SK-N-SH (cell line): ENCODE data around the gene KLHL28. TPM values are rescaled to one million over a fixed set of nuclear protein-coding genes. Genes with fewer than 3 reads are reported as not detected.

Experiments used
- CTCF ChIA-PET: fragments of 300-600, 350-600 bp; formaldehyde crosslinking; extraction: SDS; loops from one replicate; lab custom pipeline; 2021; lab: Yijun Ruan, JAX
- POLR2A ChIA-PET: fragments of 350-600 bp; sonication (Branson Sonifier 250); formaldehyde crosslinking; extraction: SDS; loops from one replicate; lab custom pipeline; 2020; ENCODE audit warnings: antibody characterized with exemption, inconsistent platforms; lab: Yijun Ruan, JAX
- DNase-seq: peaks from one replicate; pipeline ENCODE4 v3.0.0; 2012
- H2AFZ ChIP-seq: fragments of 200-600 bp; sonication (generic); 2 replicates; pipeline ENCODE4 v1.8.1; 2016; ENCODE audit warnings: antibody characterized with exemption, mild to moderate bottlenecking, low read depth
- H3F3A ChIP-seq: fragments of 200-600 bp; sonication (generic); replicated peaks from 2 replicates; pipeline ENCODE3; 2016; ENCODE audit warnings: antibody characterized with exemption, mild to moderate bottlenecking; ENCODE audit not compliant: insufficient read depth
- H3K27ac ChIP-seq, 2 experiments: fragments of 200-500 bp in 1 of 2; fragments of 200-600 bp in 1 of 2; sonication (Bioruptor generic) in 1 of 2; sonication (generic), shearing (Covaris generic) in 1 of 2; 2 replicates each; pipeline versions ENCODE4 v1.5.1 to v1.6.1; 2014 to 2016; ENCODE audit warnings: low read depth in 2 of 2, inconsistent platforms in 1 of 2, low read length in 1 of 2, mild to moderate bottlenecking in 1 of 2, mixed read lengths in 1 of 2
- H3K27me3 ChIP-seq: fragments of 200-600 bp; sonication (generic), shearing (Covaris generic); 2 replicates; pipeline ENCODE4 v1.6.1; 2016; ENCODE audit warnings: mixed run types; ENCODE audit not compliant: insufficient read depth
- H3K36me3 ChIP-seq, 2 experiments: fragments of 200-500 bp in 1 of 2; fragments of 200-600 bp in 1 of 2; sonication (Bioruptor generic) in 1 of 2; sonication (generic) in 1 of 2; replicated peaks in 1 of 2; 2 replicates each; pipeline versions ENCODE3 to v1.5.1; 2014 to 2016; ENCODE audit warnings: low read length in 1 of 2, mild to moderate bottlenecking in 1 of 2; ENCODE audit not compliant: insufficient read depth in 2 of 2, control insufficient read depth in 1 of 2
- H3K4me1 ChIP-seq, 2 experiments: fragments of 200-500 bp in 1 of 2; fragments of 200-600 bp in 1 of 2; sonication (Bioruptor generic) in 1 of 2; sonication (generic), shearing (Covaris generic) in 1 of 2; 2 replicates each; pipeline versions ENCODE4 v1.5.1 to v1.6.1; 2014 to 2016; ENCODE audit warnings: low read depth in 1 of 2, low read length in 1 of 2, mixed run types in 1 of 2; ENCODE audit not compliant: insufficient read depth in 2 of 2, control insufficient read depth in 1 of 2
- H3K4me2 ChIP-seq: fragments of 200-600 bp; sonication (generic), shearing (Covaris generic); 2 replicates; pipeline ENCODE4 v1.6.1; 2017; ENCODE audit warnings: mixed run types
- H3K4me3 ChIP-seq, 2 experiments: fragments of 200-500 bp in 1 of 2; fragments of 200-600 bp in 1 of 2; sonication (Bioruptor generic) in 1 of 2; sonication (generic), shearing (Covaris generic) in 1 of 2; 2 replicates each; pipeline versions ENCODE4 v1.5.1 to v1.8.1; 2014 to 2016; ENCODE audit warnings: low read depth in 2 of 2, inconsistent platforms in 1 of 2, low read length in 1 of 2, mild to moderate bottlenecking in 1 of 2, mixed read lengths in 1 of 2, moderate library complexity in 1 of 2
- H3K79me2 ChIP-seq: fragments of 200-600 bp; sonication (generic); 2 replicates; pipeline ENCODE4 v1.8.1; 2017; ENCODE audit warnings: mild to moderate bottlenecking; ENCODE audit not compliant: insufficient read depth
- H3K9ac ChIP-seq: fragments of 200-600 bp; sonication (generic); 2 replicates; pipeline ENCODE4 v1.6.1; 2017; ENCODE audit warnings: mixed run types
- H3K9me2 ChIP-seq: fragments of 200-600 bp; sonication (generic); 2 replicates; pipeline ENCODE4 v1.6.1; 2017; ENCODE audit warnings: mixed run types
- H3K9me3 ChIP-seq: fragments of 200-600 bp; sonication (generic); 2 replicates; pipeline ENCODE4 v1.6.1; 2017; ENCODE audit warnings: mixed run types, mild to moderate bottlenecking, moderate library complexity
- H4K20me1 ChIP-seq: fragments of 200-600 bp; sonication (generic); 2 replicates; pipeline ENCODE4 v1.6.1; 2017; ENCODE audit warnings: mild to moderate bottlenecking, mixed run types; ENCODE audit not compliant: insufficient read depth
- CTCF ChIP-seq: fragments of 200-600 bp; sonication (generic); IDR thresholded peaks from 2 replicates; pipeline ENCODE4 v1.6.1; 2017; ENCODE audit warnings: antibody characterized with exemption, mild to moderate bottlenecking, moderate library complexity
- EP300 ChIP-seq, 2 experiments: IDR thresholded peaks; 2 replicates each; pipeline versions ENCODE4 v1.4.0 to v1.6.1; 2012; ENCODE audit warnings: borderline replicate concordance in 1 of 2, low read depth in 1 of 2, low read length in 1 of 2
- EZH2phosphoT487 ChIP-seq: fragments of 200-600 bp; sonication (generic); IDR thresholded peaks from 2 replicates; pipeline ENCODE4 v1.6.1; 2017; ENCODE audit warnings: low read depth, mixed run types, mild to moderate bottlenecking, antibody characterized with exemption, moderate library complexity, borderline replicate concordance
- FOSL2 ChIP-seq: IDR thresholded peaks from 2 replicates; pipeline ENCODE4 v1.4.0; 2012; ENCODE audit warnings: low read depth, mild to moderate bottlenecking, moderate library complexity, borderline replicate concordance
- NFIC ChIP-seq: IDR thresholded peaks from 2 replicates; pipeline ENCODE4 v1.4.0; 2012; ENCODE audit warnings: borderline replicate concordance
- NRF1 ChIP-seq: IDR thresholded peaks from 2 replicates; pipeline ENCODE4 v1.6.1; 2012; ENCODE audit warnings: low read depth, mild to moderate bottlenecking, low read length
- RFX5 ChIP-seq: IDR thresholded peaks from 2 replicates; pipeline ENCODE4 v1.6.1; 2012; ENCODE audit warnings: mild to moderate bottlenecking, improper control_type of control experiment, low read length
- SIN3A ChIP-seq: IDR thresholded peaks from 2 replicates; pipeline ENCODE4 v1.6.1; 2012; ENCODE audit warnings: low read depth, mild to moderate bottlenecking, low read length, moderate library complexity, borderline replicate concordance
- SMC3 ChIP-seq: IDR thresholded peaks from 2 replicates; pipeline ENCODE4 v1.6.1; 2012; ENCODE audit warnings: low read depth, low read length, improper control_type of control experiment
- TAF1 ChIP-seq: IDR thresholded peaks from 2 replicates; pipeline ENCODE4 v1.6.1; 2012; ENCODE audit warnings: low read depth, mild to moderate bottlenecking, low read length, moderate library complexity, borderline replicate concordance
- TEAD4 ChIP-seq: IDR thresholded peaks from 2 replicates; pipeline ENCODE4 v1.4.0; 2012; ENCODE audit warnings: mild to moderate bottlenecking, borderline replicate concordance; ENCODE audit not compliant: insufficient read depth
- WGBS: methylation state at CpG from one replicate; pipeline ENCODE4 v1.1.6; 2017; ENCODE audit warnings: low lambda C conversion rate; 5-methylcytosine and 5-hydroxymethylcytosine counted together
- polyA plus RNA-seq, 3 experiments: library from polyadenylated mRNA; depleted of rRNA; stranded (reverse); fragments of >200 nt; gene quantifications; 2 replicates each; pipeline ENCODE4 v1.2.3, GENCODE V29; 2012
- TF ChIP-seq, protein P1 (sequence below): IDR thresholded peaks from 2 replicates; pipeline ENCODE4 v1.4.0; 2012; ENCODE audit warnings: low read depth, borderline replicate concordance
- TF ChIP-seq, protein P2 (sequence below): IDR thresholded peaks from 2 replicates; pipeline ENCODE4 v1.6.1; 2012; ENCODE audit warnings: mild to moderate bottlenecking, low read depth, low read length, moderate library complexity
- TF ChIP-seq, protein P3 (sequence below): IDR thresholded peaks from 2 replicates; pipeline ENCODE4 v1.4.0; 2012; ENCODE audit warnings: low read depth, borderline replicate concordance

Gene KLHL28
- polyA plus RNA-seq, 1 of the 3 experiments (the other 2 are of a cell fraction), result 0.72 TPM

DNA sequence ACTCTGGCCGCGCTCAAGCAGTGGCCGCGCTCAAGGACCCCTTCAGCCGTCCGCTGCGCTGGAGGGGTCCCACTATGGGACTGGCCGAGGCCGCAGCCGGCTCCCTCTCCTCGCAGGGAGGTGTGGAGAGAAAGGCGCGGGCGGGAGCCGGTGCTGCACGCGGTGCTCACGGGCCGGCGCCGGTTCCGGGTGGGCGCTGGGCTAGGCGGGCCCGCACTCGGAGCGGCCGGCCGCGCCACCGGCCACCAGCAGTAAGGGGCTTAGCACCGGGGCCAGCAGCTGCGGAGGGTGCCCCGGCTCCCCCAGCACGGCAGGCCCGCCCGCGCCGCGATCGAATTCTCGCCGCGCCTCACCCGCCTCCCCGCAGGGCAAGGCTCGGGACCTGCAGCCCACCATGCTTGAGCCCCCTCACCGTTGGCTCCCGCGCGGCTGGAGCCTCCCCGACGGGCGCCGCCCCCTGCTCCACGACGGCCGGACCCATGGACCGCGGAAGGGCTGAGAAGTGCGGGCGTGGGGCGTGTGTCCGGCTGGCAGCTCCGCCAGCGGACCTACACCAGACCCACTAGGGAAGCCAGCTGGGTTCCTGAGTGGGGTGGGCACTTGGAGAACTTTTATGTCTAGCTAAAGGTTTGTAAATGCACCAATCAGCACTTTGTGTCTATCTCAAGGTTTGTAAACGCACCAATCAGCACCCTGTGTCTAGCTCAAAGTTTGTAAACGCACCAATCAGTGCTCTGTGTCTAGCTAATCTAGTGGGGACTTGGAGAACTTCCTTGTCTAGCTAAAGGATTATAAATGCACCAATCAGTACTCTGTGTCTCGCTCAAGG lies 49.5 kb downstream of the KLHL28 start:
- no peaks in the 10 kb centered on the region for H3K36me3 ChIP-seq
- no peaks in the 10 kb centered on the region for H3K9me2 ChIP-seq
- DNase-seq, result peak; percentile 34
- 71% methylated on average over 7 of the region's 69 CpGs for WGBS
- no peaks in the 10 kb centered on the region for H4K20me1 ChIP-seq
- CTCF ChIA-PET, result interaction anchor here (0.7 to 3.0 kb wide), 7 partner anchors 12 to 356 kb away, joined by 3 to 26 read pairs (median 3); no protein-coding TSS in a partner anchor
- no peak overlapping the region for H2AFZ ChIP-seq
- TF ChIP-seq FOSL2 (no peak), RFX5 (no peak), NFIC (no peak), EP300 (IDR thresholded peaks at IDR 0.05; ENCODE audit: borderline replicate concordance in 1 of 2, low read depth in 1 of 2, low read length in 1 of 2) (no peak), SMC3 (no peak), CTCF (no peak), NRF1 (no peak), SIN3A (no peak), TAF1 (no peak), TEAD4 (no peak), EZH2phosphoT487 (no peak)
- TF ChIP-seq, protein P1, sequence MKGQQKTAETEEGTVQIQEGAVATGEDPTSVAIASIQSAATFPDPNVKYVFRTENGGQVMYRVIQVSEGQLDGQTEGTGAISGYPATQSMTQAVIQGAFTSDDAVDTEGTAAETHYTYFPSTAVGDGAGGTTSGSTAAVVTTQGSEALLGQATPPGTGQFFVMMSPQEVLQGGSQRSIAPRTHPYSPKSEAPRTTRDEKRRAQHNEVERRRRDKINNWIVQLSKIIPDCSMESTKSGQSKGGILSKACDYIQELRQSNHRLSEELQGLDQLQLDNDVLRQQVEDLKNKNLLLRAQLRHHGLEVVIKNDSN, result no peak
- TF ChIP-seq, protein P2, sequence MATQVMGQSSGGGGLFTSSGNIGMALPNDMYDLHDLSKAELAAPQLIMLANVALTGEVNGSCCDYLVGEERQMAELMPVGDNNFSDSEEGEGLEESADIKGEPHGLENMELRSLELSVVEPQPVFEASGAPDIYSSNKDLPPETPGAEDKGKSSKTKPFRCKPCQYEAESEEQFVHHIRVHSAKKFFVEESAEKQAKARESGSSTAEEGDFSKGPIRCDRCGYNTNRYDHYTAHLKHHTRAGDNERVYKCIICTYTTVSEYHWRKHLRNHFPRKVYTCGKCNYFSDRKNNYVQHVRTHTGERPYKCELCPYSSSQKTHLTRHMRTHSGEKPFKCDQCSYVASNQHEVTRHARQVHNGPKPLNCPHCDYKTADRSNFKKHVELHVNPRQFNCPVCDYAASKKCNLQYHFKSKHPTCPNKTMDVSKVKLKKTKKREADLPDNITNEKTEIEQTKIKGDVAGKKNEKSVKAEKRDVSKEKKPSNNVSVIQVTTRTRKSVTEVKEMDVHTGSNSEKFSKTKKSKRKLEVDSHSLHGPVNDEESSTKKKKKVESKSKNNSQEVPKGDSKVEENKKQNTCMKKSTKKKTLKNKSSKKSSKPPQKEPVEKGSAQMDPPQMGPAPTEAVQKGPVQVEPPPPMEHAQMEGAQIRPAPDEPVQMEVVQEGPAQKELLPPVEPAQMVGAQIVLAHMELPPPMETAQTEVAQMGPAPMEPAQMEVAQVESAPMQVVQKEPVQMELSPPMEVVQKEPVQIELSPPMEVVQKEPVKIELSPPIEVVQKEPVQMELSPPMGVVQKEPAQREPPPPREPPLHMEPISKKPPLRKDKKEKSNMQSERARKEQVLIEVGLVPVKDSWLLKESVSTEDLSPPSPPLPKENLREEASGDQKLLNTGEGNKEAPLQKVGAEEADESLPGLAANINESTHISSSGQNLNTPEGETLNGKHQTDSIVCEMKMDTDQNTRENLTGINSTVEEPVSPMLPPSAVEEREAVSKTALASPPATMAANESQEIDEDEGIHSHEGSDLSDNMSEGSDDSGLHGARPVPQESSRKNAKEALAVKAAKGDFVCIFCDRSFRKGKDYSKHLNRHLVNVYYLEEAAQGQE, result no peak
- TF ChIP-seq, protein P3, sequence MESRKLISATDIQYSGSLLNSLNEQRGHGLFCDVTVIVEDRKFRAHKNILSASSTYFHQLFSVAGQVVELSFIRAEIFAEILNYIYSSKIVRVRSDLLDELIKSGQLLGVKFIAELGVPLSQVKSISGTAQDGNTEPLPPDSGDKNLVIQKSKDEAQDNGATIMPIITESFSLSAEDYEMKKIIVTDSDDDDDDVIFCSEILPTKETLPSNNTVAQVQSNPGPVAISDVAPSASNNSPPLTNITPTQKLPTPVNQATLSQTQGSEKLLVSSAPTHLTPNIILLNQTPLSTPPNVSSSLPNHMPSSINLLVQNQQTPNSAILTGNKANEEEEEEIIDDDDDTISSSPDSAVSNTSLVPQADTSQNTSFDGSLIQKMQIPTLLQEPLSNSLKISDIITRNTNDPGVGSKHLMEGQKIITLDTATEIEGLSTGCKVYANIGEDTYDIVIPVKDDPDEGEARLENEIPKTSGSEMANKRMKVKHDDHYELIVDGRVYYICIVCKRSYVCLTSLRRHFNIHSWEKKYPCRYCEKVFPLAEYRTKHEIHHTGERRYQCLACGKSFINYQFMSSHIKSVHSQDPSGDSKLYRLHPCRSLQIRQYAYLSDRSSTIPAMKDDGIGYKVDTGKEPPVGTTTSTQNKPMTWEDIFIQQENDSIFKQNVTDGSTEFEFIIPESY, result no peak
- no peak overlapping the region for H3K27ac ChIP-seq
- H3F3A ChIP-seq, result no peaks in the 10 kb centered on the region
- peak overlapping the region in 1 of 2 experiments; percentile 34; a peak in 2 of 4 replicates for H3K4me3 ChIP-seq
- H3K9ac ChIP-seq, result no peak overlapping the region
- POLR2A ChIA-PET, result no interaction called here
- no peaks in the 10 kb centered on the region for H3K79me2 ChIP-seq
- no peaks in the 10 kb centered on the region for H3K9me3 ChIP-seq
- H3K27me3 ChIP-seq, result no peaks in the 10 kb centered on the region
- H3K4me1 ChIP-seq, result no peaks in the 10 kb centered on the region; a peak in 1 of 4 replicates
- H3K4me2 ChIP-seq, result no peak overlapping the region
